Naive B cell (primary cell): Measurements from ENCODE around the gene KCNK4. TPM values are rescaled to one million over a fixed set of nuclear protein-coding genes. Genes with fewer than 3 reads are reported as not detected.

ENCODE experiments used
- ATAC-seq, 2 donors: fragments of 150-1000 bp; cut with Tn5 transposase; 2 replicates each; pipeline ENCODE4 v1.10.0; 2021; ENCODE audit warnings: low read depth in 2 of 2, mild to moderate bottlenecking in 2 of 2, moderate library complexity in 2 of 2
- DNase-seq: peaks from one replicate; pipeline ENCODE4 v3.0.0; 2022
- H3K27ac Mint-ChIP-seq, 6 donors: one replicate each; pipeline ENCODE4 v1.8.0; 2020 to 2022; ENCODE audit warnings: mild to moderate bottlenecking in 6 of 6, mixed read lengths in 6 of 6, moderate library complexity in 5 of 6, inconsistent platforms in 2 of 6
- H3K27me3 Mint-ChIP-seq, 3 donors: one replicate each; pipeline ENCODE4 v1.8.0; 2021 to 2022; ENCODE audit warnings: mixed read lengths in 3 of 3, mild to moderate bottlenecking in 1 of 3
- H3K36me3 Mint-ChIP-seq, 2 donors: one replicate each; pipeline ENCODE4 v1.8.0; 2020 to 2022; ENCODE audit warnings: mixed read lengths in 2 of 2, inconsistent platforms in 1 of 2, mild to moderate bottlenecking in 1 of 2
- H3K4me1 Mint-ChIP-seq, 3 donors: one replicate each; pipeline ENCODE4 v1.8.0; 2020 to 2022; ENCODE audit warnings: mixed read lengths in 3 of 3, inconsistent platforms in 1 of 3, mild to moderate bottlenecking in 1 of 3, moderate library complexity in 1 of 3
- H3K4me3 Mint-ChIP-seq, 8 donors: one replicate each; pipeline ENCODE4 v1.8.0; 2020 to 2022; ENCODE audit warnings: mild to moderate bottlenecking in 8 of 8, mixed read lengths in 8 of 8, moderate library complexity in 8 of 8, inconsistent platforms in 2 of 8
- H3K9me3 Mint-ChIP-seq, 7 donors: one replicate each; pipeline ENCODE4 v1.8.0; 2020 to 2022; ENCODE audit warnings: mixed read lengths in 7 of 7, mild to moderate bottlenecking in 5 of 7, inconsistent platforms in 2 of 7, moderate library complexity in 1 of 7
- polyA plus RNA-seq, 6 donors: library from polyadenylated mRNA; unstranded; fragments of 300-500 nt; fragmentation: Illumina TruSeq; gene quantifications; one replicate each; pipeline ENCODE4 v1.2.3, GENCODE V29; 2021; ENCODE audit warnings: low read depth in 6 of 6

The KCNK4 gene
- polyA plus RNA-seq, 6 donors from 2014 or later = not detected

- peak overlapping the region; percentile 94 to 98 (median 98) for H3K4me3 Mint-ChIP-seq
- no peaks in the 10 kb centered on the region for H3K27me3 Mint-ChIP-seq
- no peaks in the 10 kb centered on the region for H3K36me3 Mint-ChIP-seq
- H3K9me3 Mint-ChIP-seq = no peaks in the 10 kb centered on the region
- H3K27ac Mint-ChIP-seq = peak overlapping the region; percentile 57 to 99 (median 96)
- DNase-seq = no peak
- ATAC-seq = no peak
- peaks cover 18 to 36% (median 24%) of the 10 kb centered on the region in 3 donors for H3K4me1 Mint-ChIP-seq
Observed at GRCh38 chr11:64268025-64268892, 22.8 kb upstream of the KCNK4 start.

GRCh38 chr11:64268893-64269539, 22.1 kb upstream of the KCNK4 start:
- H3K4me3 Mint-ChIP-seq = peak overlapping the region; percentile 94 to 98 (median 98)
- ATAC-seq = peak in 1 of 2 donors; percentile 3

GRCh38 chr11:64269540-64270220, 21.4 kb upstream of the KCNK4 start:
- Mint-ChIP-seq H3K4me3 (peak overlapping the region; percentile 94 to 98 (median 98)), H3K9me3 (no peaks in the 10 kb centered on the region), H3K27ac (peak overlapping the region; percentile 95 to 99 (median 98)), H3K27me3 (no peaks in the 10 kb centered on the region), H3K4me1 (peaks cover 18 to 36% (median 24%) of the 10 kb centered on the region in 3 donors), H3K36me3 (no peaks in the 10 kb centered on the region)
- DNase-seq (peak; percentile 97), ATAC-seq (peak; percentile 68 to 70)

More at GRCh38 chr11:64268893-64269539, 22.1 kb upstream of the KCNK4 start:
- Mint-ChIP-seq H3K36me3 (no peaks in the 10 kb centered on the region), H3K27ac (peak overlapping the region in 5 of 6 donors; percentile 57 to 99 (median 96)), H3K4me1 (peaks cover 18 to 36% (median 24%) of the 10 kb centered on the region in 3 donors), H3K9me3 (no peaks in the 10 kb centered on the region), H3K27me3 (no peaks in the 10 kb centered on the region)
- DNase-seq = no peak

DNA sequence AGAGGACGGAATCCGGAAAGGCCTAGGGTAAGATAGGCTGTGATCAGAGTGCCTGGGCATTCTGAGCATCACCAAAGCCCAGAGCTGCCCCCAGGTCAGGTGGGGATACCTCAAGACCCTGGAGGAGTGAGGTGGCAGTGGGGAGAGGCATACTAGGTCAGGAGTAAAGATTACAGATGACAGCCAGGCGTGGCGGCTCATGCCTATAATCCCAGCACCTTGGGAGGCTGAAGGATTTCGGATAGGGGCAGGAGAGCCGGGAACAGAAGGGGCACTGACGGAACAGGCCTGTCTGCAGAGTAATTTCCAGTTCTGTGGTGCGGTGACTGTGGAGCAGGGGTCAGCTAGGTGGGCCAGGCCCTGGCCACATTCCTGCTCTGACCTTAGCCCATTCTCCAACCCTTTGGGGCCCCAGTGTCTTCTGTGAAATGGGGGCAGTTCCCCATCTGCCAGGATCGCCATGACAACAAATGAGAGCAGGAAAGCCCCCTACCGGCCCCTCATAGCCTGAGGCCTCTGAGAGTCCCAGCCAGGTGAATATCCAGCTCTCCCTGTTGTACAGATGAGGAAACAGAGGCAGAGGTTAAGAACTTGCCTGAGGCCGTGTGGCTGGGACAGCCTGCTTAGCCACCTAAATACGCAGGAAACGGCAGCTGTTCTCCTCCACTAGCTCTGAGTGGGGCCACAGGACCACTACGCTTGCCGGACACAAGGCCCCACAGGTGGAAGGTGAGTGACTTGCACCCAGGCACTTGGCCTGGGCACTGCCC, 15.9 kb upstream of the KCNK4 start:
- Mint-ChIP-seq H3K27me3 (no peaks in the 10 kb centered on the region), H3K4me1 (peaks cover 6 to 18% (median 8%) of the 10 kb centered on the region in 3 donors), H3K36me3 (no peaks in the 10 kb centered on the region), H3K27ac (peak overlapping the region in 2 of 6 donors; percentile 12 to 34), H3K9me3 (no peaks in the 10 kb centered on the region), H3K4me3 (peak overlapping the region in 2 of 8 donors; percentile 37 to 43)
- DNase-seq (no peak), ATAC-seq (no peak)

DNA sequence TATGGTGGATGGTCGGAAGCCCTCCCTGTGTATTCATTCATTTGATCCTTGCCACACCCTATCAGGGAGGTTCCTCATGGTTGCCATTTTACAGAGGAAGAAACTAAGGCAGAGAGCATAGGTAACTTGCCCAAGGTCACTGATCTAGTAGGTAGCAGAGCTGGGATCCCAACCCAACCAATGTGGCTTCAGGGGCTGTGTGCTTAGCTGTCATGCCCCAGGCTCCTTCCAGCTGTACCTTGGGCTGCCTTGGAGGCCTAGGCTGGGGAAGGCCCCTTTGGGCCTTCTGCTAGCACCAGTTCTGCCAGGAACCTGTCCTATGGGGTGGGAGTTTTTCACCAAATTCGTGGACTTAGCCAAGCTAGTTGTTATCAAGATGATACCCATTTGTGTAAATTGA, 15.3 kb upstream of the KCNK4 start:
- Mint-ChIP-seq H3K27ac (peak overlapping the region in 2 of 6 donors; percentile 12 to 76), H3K4me3 (peak overlapping the region in 2 of 8 donors; percentile 43 to 52), H3K4me1 (peaks cover 4 to 14% (median 7%) of the 10 kb centered on the region in 3 donors), H3K36me3 (no peaks in the 10 kb centered on the region), H3K9me3 (no peaks in the 10 kb centered on the region), H3K27me3 (no peaks in the 10 kb centered on the region)
- DNase-seq (no peak), ATAC-seq (no peak)

DNA sequence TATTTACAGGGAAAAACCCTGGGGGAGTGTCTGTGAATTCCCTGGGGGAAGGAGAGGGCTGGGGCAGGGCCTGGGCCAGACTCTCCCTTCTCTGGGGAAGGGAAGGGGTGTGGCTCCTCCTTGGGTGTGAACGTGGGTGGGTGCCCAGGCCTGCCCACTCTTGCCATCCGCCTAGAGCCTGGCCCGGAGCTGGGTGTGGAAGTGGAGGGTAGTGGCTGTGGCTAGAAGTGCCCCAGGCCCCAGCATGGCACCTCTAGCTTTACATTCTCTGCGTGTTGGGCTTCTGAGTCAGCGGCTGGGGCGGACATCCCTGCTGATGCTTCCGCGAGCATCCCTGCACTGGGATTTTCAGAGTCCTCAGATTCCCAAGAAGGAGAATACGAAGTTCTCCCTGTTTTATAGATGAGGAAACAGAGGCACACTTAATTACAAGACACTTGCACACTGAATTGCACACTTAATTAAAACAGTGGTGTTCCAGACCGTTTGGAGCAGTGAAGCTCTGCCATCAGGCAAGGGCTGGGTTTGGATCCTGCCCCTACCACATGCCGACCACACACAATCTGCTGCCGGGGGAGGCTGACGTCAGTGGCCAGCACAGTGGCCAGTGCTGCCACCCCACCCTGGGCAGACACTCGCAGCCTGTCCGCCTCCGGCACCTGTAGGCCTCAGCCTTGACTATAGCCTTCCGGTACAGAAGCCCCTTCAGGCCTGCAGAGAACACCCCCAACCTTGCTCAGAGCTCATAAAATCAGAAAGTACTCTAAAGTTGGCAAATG, 14.3 kb upstream of the KCNK4 start:
- Mint-ChIP-seq H3K4me3 (peak overlapping the region in 1 of 8 donors; percentile 64), H3K27me3 (no peaks in the 10 kb centered on the region)
- no peak for ATAC-seq

DNA sequence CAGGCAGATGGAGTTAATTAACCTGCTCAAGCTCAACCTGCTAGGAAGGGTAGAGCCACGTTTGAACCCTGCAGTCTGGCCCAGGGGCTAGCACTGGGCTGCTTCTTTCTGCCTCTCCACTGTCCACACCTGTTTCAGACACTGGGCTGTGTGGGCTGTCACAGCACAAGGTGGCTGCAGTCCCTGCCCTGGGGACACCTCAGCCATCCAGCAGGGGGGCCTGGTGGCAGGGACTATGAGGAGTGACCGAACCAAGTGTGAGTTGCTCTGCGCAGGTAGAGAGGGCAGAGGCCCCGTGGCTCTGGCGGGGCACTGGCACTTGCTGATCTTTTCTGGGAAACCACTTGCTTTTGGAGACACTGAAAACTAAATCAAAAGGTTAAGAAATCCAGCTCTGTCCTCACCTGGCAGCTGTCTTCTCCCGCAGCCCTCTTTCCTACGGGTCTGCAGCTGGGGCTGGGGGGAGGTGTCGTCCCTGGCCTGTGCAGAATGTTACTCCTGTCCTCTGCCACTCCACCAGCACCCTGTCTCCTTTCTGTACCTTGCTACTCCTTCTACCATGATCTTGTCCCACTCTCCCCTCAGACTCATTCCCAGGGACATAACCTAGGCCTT, 12.4 kb upstream of the KCNK4 start:
- Mint-ChIP-seq H3K4me3 (peak overlapping the region in 1 of 8 donors; percentile 12), H3K36me3 (peaks cover 0 to 11% of the 10 kb centered on the region in 2 donors), H3K27me3 (no peaks in the 10 kb centered on the region), H3K9me3 (no peaks in the 10 kb centered on the region), H3K27ac (peak overlapping the region in 1 of 6 donors; percentile 10), H3K4me1 (peaks cover 8 to 13% (median 12%) of the 10 kb centered on the region in 3 donors)
- DNase-seq = no peak
- no peak for ATAC-seq

More for the DNA sequence above, 14.3 kb upstream of the KCNK4 start:
- H3K36me3 Mint-ChIP-seq = peaks cover 0 to 8% of the 10 kb centered on the region in 2 donors
- H3K27ac Mint-ChIP-seq = peak overlapping the region in 1 of 6 donors; percentile 59
- no peak for DNase-seq
- peaks cover 7 to 11% (median 9%) of the 10 kb centered on the region in 3 donors for H3K4me1 Mint-ChIP-seq
- no peaks in the 10 kb centered on the region for H3K9me3 Mint-ChIP-seq

DNA sequence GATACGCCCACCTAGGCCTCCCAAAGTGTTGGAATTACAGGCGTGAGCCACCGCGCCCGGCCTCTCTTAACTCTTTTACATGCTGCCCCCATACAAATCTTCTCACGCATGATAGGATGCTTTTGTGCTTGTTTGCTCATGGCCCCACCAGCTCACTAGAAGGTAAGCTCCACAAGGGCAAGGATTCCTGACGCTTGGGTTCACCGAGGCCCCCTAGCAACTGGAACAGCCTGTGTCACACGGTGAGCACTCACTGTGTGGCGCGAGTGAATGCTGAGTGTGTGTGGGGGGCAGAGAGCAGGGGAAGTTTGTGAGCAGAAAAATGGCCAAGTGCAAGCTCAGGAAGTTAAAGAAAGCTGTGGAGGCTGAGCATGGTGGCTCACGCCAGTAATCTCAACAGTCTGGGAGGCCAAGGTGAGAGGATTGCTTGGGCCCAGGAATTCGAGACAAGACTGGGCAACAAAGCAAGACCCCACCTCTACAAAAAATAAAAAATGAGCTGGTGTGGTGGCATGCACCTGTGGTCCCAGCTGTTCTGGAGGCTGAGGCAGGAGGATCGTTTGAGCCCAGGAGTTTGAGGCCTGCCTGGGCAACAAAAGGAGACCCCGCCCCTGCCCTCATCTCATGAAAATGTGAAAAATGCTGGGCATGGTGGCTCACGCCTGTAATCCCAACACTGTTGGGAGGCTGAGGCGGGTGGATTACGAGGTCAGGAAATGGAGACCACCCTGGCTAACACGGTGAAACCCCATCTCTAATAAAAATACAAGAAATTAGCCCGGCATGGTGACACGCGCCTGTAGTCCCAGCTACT, 8.9 kb upstream of the KCNK4 start:
- DNase-seq (no peak), ATAC-seq (no peak)
- Mint-ChIP-seq H3K27me3 (no peaks in the 10 kb centered on the region), H3K36me3 (peaks cover 0 to 11% of the 10 kb centered on the region in 2 donors), H3K4me1 (peaks cover 21 to 25% (median 23%) of the 10 kb centered on the region in 3 donors), H3K9me3 (no peaks in the 10 kb centered on the region), H3K27ac (peak overlapping the region in 4 of 6 donors; percentile 47 to 99 (median 80)), H3K4me3 (peak overlapping the region in 2 of 8 donors; percentile 63 to 69)

DNA sequence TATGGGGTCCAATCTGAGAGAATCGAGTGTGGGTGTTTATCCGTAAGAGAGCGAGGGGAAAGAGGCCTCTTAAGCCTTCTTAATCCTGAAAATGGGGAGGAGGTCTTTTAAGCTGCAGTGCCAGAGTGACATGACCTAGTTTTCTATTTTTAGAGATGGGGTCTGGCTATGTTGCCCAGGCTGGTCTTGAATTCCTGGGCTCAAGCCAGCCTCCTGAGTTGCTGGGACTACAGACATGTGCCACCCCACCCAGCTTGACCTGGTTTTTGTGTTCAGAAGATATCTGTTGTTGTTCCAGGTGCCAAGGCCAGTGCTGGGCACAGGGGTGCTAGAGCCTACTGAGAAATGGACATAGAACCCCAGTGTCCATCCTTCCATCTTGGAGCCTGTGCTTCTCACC, 8.0 kb upstream of the KCNK4 start:
- Mint-ChIP-seq H3K27ac (peak overlapping the region in 5 of 6 donors; percentile 92 to 99 (median 96)), H3K27me3 (no peaks in the 10 kb centered on the region), H3K9me3 (no peaks in the 10 kb centered on the region), H3K4me3 (peak overlapping the region in 7 of 8 donors; percentile 35 to 93 (median 85)), H3K36me3 (peaks cover 0 to 11% of the 10 kb centered on the region in 2 donors), H3K4me1 (peaks cover 21 to 25% (median 23%) of the 10 kb centered on the region in 3 donors)
- DNase-seq = no peak
- ATAC-seq = no peak

- Mint-ChIP-seq H3K9me3 (no peaks in the 10 kb centered on the region), H3K4me1 (peaks cover 20 to 23% (median 21%) of the 10 kb centered on the region in 3 donors), H3K4me3 (peak within 1 kb of the TSS; percentile 75 to 96 (median 93)), H3K36me3 (peaks cover 0 to 11% of the 10 kb centered on the region in 2 donors), H3K27me3 (no peaks in the 10 kb centered on the region), H3K27ac (peak within 1 kb of the TSS; percentile 99 to 100 (median 99))
- DNase-seq (peak; percentile 88), ATAC-seq (peak; percentile 72 to 79)
Observed at GRCh38 chr11:64284048-64284961, 6.8 kb upstream of the KCNK4 start, which contains the start of gene BAD. BAD (minus strand) TSS chr11:64284665; CDS start chr11:64284368, 297 bp downstream.
